Middle frontal gyrus (tissue), 1 donor: ENCODE measurements around the gene MDH1B.
"Not testable (repeated sequence)": the region's sequence is repeated elsewhere in the genome, so short reads cannot be mapped to it uniquely, and the experiment has no call there.

Source experiments
- DNase-seq: peaks from one replicate; pipeline ENCODE4 v3.0.0-alpha.2; 2015; ENCODE audit warnings: low spot score; ENCODE audit errors: extremely low spot score

MDH1B gene

GRCh38 chr2:206765242-206766056, at the start of gene MDH1B, which contains the start of gene FASTKD2:
TSS of gene MDH1B (minus strand) at chr2:206765328. CDS start at chr2:206765271, 57 bp downstream.
TSS of gene FASTKD2 (plus strand) at chr2:206765606. CDS start at chr2:206766694, 1,088 bp downstream.
- DNase-seq = peak; percentile 81

GRCh38 chr2:206814498-206814897, 49.4 kb upstream of the MDH1B start:
- DNase-seq = peak; percentile 53

- not testable (repeated sequence) for DNase-seq
These were observed 47.3 kb upstream of the MDH1B start for GRCh38 chr2:206812471-206812870.

GRCh38 chr2:206807624-206808023, 42.5 kb upstream of the MDH1B start:
- DNase-seq = not testable (repeated sequence)

- no peak for DNase-seq
These were observed 40.9 kb upstream of the MDH1B start for GRCh38 chr2:206805887-206806607.

- no peak for DNase-seq
These were observed 39.2 kb upstream of the MDH1B start for GRCh38 chr2:206804326-206804725.

- DNase-seq = no peak
These were observed 37.8 kb upstream of the MDH1B start for GRCh38 chr2:206802654-206803514.

- no peak for DNase-seq
These were observed 36.5 kb upstream of the MDH1B start for GRCh38 chr2:206801418-206802189.

GRCh38 chr2:206800506-206801417, 35.6 kb upstream of the MDH1B start:
- peak; percentile 71 for DNase-seq

GRCh38 chr2:206799083-206799482, 34.0 kb upstream of the MDH1B start:
- DNase-seq = no peak

GRCh38 chr2:206798000-206798399, 32.9 kb upstream of the MDH1B start:
- DNase-seq = no peak

GRCh38 chr2:206797376-206797775, 32.2 kb upstream of the MDH1B start:
- no peak for DNase-seq

- DNase-seq = no peak
These were observed 27.5 kb upstream of the MDH1B start for GRCh38 chr2:206792645-206793044.

- DNase-seq = no peak
These were observed 25.3 kb upstream of the MDH1B start for GRCh38 chr2:206790311-206790935.

- no peak for DNase-seq
These were observed 19.6 kb upstream of the MDH1B start for GRCh38 chr2:206784559-206785353.

- no peak for DNase-seq
These were observed 18.6 kb upstream of the MDH1B start for GRCh38 chr2:206783718-206784117.

GRCh38 chr2:206780671-206781070, 15.5 kb upstream of the MDH1B start:
- no peak for DNase-seq

GRCh38 chr2:206776432-206776831, 11.3 kb upstream of the MDH1B start:
- no peak for DNase-seq
